ENCODE data around the gene WRAP73.
"Not testable (repeated sequence)": the region's sequence is repeated elsewhere in the genome, so short reads cannot be mapped to it uniquely, and the experiment has no call there.

WRAP73 gene

GRCh38 chr1:3594706-3595377, 55.1 kb downstream of the WRAP73 start:
- DNase-seq = no peak

DNA sequence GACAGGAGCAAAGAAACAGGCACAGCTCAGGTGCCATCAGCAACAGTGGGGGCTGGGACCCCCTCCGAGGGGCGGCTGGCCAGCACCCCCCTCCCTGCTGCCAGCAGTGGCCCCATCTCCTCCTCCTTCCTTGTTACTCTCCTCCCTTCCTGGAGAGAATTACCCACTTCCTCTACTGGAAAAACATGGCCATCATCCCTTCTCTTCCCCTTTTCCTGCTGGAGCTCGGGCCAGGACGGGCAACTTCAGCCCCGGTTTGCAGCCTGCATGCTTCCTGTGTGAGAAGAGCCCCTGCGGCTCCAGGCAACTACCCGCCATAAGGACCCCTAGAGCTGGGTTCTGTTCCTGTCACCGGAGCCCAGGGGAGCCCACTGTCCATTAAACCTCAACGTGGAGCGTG, 56.2 kb downstream of the WRAP73 start:
- no peak for DNase-seq

DNA sequence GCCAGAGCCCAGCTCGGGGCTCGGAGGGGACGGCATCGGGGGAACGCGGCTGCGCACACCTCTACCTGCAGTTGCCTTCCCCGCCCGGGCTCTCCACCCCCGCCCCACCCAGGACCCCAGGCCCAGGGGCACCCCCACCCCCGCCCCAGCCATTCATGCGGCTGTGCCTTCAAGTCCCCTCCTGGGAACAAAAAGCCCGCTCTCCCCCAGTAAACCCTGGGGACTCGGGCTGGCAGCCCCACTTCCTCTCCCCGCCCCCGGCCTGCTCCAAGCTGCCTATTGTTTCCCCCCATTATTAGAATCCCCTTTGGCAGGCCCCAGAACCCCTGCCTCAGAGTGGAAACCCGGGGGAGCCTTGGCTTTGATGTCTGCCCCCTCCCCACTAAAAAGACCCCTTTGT, 56.6 kb downstream of the WRAP73 start:
- no peak for DNase-seq

GRCh38 chr1:3590951-3591865, 58.7 kb downstream of the WRAP73 start:
- no peak for DNase-seq

- DNase-seq = no peak
Observed at GRCh38 chr1:3590139-3590763, 59.7 kb downstream of the WRAP73 start.

- no peak for DNase-seq
Observed at GRCh38 chr1:3588395-3588794, 61.5 kb downstream of the WRAP73 start.

DNA sequence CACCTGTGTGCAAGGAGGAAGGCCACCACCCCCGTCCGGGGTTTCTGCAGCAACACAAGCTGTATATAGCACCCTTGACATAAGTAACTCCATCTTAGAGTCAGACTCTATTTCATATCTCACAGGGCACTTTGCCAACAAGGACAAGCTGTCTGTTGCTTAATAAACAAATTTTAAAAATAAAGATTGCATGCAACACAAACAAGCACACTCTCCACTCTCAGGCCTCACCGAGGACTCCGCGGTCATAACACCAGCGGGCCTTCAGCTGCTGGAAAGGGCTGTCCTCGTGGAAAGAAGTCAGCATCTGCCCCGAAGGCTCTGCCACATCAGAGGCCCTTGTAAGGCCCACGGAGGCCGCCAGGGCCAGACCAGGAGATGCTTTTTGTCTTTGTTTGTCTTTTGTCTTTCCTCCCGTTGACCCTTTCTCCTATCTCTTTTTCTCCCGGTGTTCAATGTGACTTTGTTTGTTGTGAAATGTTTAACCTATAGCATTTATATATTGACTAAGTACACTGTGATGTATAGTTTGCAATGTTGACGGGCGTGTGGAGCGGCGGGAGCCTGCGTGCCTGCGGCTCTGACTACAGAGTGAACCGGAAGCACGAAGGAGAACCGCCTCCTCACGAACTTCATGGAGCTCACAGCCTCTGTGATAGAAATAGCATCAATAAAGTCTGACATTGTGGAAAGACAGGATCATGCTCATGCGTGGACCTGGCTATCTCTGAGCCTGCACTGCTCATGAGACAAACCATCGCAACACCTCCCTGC, 62.7 kb downstream of the WRAP73 start:
- DNase-seq = no peak

GRCh38 chr1:3585940-3586568, 63.8 kb downstream of the WRAP73 start:
- no peak for DNase-seq

- DNase-seq = not testable (repeated sequence)
Observed at GRCh38 chr1:3585353-3585868, 64.5 kb downstream of the WRAP73 start.

DNA sequence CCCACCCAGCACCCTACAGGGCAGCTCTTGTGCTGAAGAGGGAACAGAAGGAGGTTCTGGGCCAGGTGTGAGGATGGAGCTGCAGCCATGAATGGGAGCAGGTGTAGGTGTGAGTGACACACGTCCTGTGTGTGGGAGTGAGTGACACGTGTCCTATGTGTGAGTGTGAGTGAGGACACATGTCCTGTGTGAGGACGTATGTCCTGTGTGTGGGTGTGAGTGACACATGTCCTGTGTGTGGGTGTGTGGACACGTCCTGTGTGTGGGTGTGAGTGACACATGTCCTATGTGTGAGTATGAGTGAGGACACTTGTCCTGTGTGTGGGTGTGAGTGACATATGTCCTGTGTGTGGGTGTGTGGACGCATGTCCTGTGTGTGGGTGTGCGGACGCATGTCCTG, 65.0 kb downstream of the WRAP73 start:
- no peak for DNase-seq

DNA sequence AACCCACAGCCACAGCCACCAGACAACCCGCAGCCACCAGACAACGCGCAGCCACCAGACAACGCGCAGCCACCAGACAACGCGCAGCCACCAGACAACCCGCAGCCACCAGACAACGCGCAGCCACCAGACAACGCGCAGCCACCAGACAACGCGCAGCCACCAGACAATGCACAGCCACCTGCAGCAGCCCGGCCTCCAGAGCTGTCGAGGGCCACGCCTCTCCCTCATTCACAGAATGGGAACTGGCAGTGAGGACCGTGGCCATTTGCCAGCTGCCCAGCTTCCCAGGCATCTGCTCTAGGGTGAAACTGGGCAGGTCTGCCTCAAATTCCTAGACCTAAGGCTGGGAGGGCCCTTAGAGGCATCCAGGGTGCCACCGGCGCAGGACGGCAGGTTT, 66.2 kb downstream of the WRAP73 start:
- not testable (repeated sequence) for DNase-seq

DNA sequence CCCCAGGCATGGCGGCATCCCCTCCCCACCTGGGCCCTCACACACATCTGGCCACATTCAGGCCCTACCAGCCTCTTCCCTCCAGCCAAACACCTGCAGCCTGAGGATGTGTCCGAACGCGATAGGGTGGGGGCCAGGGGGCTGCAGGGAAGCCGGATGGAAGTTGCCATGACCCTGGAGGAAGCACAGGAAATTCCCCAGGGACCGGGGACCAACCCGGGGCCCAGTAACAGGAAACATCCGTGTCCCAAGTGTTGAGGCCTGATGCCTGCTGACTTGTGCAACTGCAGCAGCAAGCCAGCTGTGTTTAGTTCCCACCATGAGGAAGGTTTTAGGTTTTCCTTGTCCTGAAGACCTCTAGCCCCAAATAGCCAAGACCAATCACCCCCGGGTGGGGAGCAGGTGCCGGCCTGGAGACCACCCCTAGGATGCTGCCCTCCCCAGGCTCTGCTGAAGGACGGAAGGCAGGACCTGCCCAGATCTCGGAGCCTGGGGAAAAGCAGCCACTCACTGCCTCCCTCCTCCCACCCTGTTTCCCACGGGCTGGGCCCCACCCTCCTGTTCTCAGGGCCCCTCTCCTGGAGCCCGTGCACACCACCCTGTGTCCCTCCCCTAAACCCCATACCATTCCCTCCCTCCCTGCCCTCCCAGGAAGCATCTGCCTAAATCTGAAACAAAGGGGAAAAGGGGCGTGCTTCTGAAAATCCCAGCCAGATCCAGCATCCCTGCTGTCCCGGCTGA, 68.4 kb downstream of the WRAP73 start:
- DNase-seq = no peak
